GM11168 (cell line): ENCODE measurements around the gene EPB41L1.

Experiments
- in situ Hi-C: fragments of 300-500 bp; cut with MboI; formaldehyde crosslinking; loops from one replicate; pipeline ENCODE4 v1.12.0; 2022; ENCODE audit warnings: low sequenced_read_pairs; ENCODE audit not compliant: unreplicated experiment

EPB41L1 gene

GRCh38 chr20:36154700-36155628, at the start of gene EPB41L1:
Gene EPB41L1 (plus strand): TSS chr20:36154740. CDS start chr20:36173778, 19,038 bp downstream.
- in situ Hi-C loops, result no loop called here

GRCh38 chr20:36104856-36105255, 49.7 kb upstream of the EPB41L1 start:
- in situ Hi-C loops, result no loop called here

DNA sequence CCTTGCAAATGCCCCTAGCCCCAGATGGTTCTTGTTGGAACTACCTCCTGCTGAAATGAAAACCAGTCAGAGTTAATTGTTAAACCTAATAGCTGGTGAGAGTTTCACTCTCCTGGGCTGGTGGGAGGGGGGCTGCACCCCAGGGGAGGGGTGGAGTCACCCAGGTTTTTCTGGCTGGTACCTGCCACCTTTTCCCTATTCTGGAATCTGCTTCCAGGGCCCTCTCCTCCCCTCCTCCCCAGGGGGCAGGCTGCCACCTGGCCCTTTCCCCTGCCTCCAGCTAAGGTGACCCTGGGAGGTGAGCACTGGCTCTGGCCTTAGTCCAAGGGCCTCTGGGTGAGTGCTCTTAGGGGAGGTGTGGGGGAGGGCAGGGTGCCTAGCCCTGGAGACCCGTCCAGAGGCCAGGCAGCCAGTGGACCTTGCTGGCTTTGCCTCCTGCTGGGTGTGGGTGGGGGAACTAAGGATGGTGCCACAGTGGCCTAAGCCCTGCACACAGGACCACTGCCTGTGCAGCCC, 48.8 kb upstream of the EPB41L1 start:
- in situ Hi-C loops, result no loop called here

GRCh38 chr20:36106606-36107005, 47.9 kb upstream of the EPB41L1 start:
- in situ Hi-C loops, result no loop called here

DNA sequence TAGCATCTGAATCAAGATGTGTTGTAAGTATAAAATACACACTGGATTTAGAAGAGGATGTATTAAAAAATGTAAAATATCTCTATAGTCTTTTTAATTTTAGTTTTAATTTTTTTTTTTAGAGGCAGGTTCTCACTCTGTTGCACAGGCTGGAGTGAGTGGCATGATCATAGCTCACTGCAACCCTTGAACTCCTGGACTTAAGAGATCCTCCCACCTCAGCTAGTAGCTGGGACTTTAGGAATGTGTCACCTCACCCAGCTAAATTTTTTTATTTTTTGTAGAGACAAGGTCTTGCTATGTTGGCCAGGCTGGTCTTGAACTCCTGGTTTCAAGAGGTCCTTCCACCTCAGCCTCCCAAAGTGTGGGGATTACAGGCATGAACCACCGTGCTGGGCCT, 46.7 kb upstream of the EPB41L1 start:
- in situ Hi-C loops, result no loop called here

DNA sequence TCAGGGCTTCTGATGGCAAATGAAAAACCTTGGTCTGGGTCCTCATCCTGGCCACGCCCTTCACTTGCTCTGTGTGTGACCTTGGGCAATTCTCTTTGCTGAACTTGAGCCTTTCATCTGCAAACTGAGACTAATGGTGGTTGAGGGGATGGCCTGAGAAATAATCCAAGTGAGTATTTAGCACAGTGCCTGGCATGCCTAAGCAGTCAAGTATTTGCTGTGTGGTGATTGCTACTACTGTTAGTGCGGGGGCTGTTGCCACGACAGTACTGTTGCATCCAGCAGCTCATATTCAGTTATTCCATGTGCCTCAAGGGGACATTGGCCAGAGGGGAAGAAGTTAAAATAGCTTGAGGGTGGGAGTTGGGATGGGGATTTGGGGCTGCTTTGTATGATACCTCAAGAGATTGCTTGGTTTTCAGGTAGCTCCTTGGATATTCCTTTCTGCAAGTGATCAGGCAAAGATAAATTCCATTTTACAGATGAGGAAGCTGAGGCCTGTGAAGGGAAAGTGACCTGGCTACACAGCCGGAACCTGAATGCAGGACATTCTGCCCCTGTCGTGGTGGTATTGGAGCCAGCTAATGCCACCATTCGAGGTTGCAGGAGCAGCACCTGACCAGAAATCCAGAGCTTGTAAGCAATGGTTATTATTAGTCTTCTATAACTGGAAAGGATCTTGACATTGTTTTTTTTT, 45.1 kb upstream of the EPB41L1 start:
- in situ Hi-C loops, result no loop called here

GRCh38 chr20:36110994-36111393, 43.5 kb upstream of the EPB41L1 start:
- in situ Hi-C loops, result no loop called here

DNA sequence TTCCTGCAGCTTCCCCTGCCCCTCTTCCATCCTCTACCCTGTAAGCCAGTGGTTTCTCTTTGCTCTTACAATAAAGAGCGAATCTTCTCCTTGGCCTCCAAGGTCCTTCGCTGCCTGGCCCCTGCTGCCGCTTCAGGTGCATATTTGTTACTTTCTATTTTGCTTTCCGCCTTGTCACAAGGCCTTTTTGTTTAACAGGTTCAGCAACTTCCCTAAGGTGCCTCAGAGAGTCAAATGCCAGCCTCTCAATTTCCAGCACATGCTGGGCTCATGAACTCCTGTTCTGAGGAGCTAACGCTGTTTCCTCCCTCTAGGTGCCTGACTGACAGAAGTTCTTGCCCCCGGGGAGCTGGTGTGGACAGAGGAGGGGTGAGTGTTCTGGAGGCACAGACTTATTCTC, 42.4 kb upstream of the EPB41L1 start:
- in situ Hi-C loops, result no loop called here

DNA sequence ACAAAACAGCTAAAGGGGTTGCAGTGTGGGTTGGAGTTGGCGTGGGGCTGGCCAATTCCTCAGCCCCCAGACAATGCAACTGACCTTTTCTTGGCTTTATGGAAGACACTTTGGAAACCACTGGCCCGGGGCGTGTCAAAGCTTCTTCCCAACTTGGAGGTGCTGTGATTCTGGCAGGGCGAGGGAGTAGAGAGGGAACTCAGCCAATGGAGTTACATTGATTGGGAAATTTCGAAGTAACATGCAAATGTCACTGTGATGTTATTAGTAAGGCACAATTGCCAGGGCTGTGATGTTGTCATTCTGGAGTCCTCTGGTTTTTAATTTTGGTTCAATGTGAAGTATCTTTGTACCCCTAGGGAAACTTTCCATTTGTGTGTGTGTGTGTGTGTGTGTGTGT, 41.5 kb upstream of the EPB41L1 start:
- in situ Hi-C loops, result no loop called here

- in situ Hi-C loops, result no loop called here
Observed at GRCh38 chr20:36113566-36114250, 40.8 kb upstream of the EPB41L1 start.

GRCh38 chr20:36114707-36115106, 39.8 kb upstream of the EPB41L1 start:
- in situ Hi-C loops, result no loop called here

GRCh38 chr20:36115925-36116324, 38.6 kb upstream of the EPB41L1 start:
- in situ Hi-C loops, result no loop called here

DNA sequence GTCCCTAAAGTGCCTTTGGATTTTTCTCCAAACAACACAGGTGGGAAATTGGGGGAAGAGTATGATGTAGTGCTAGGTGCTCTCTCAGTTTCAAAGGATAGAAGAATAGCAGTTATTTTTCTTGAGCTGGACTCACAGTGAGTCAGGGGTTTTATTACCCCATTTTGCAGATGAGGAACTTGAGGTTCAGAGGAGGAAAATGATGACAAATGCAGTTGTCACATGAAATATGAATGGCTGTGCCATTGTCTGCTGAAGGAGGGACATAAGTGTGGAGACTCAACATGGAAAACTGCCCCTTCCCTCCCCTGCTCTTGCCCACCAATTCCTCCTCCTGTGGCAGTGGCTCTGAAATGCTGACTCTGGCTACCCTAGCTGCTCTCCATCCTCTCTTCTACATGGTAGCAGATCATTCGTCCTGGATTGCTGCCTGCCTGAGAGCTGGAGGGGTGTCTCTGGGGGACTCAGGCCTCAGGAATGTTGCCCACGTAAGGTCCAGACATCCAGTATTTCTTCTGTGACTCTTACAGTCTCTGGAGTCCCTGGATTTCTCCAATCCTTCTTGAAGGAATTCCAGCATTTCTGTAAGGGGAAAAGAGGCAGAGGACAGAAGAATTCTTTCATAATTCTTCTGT, 37.6 kb upstream of the EPB41L1 start:
- in situ Hi-C loops, result no loop called here

DNA sequence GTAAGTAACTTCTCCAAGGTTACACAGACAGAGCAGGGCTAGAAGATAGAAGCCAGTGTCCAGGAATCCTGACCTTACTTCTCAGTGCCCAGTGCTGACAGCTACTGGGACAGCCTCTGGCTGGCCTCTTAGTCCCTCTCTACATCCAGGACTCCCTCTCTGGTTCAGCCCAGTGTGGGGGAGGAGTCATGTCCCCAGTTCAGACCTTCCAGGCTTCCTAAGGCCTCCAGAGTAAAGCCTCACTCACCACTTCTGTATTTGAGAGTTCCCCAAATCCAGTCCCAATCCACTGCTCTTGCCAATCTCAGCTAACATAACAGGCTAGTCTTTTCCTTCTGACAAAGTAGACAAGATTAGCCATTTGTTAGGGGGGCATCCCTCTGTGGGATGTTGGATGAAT, 36.9 kb upstream of the EPB41L1 start:
- in situ Hi-C loops, result no loop called here

GRCh38 chr20:36118371-36118770, 36.2 kb upstream of the EPB41L1 start:
- in situ Hi-C loops, result no loop called here

GRCh38 chr20:36119537-36119936, 35.0 kb upstream of the EPB41L1 start:
- in situ Hi-C loops, result no loop called here

DNA sequence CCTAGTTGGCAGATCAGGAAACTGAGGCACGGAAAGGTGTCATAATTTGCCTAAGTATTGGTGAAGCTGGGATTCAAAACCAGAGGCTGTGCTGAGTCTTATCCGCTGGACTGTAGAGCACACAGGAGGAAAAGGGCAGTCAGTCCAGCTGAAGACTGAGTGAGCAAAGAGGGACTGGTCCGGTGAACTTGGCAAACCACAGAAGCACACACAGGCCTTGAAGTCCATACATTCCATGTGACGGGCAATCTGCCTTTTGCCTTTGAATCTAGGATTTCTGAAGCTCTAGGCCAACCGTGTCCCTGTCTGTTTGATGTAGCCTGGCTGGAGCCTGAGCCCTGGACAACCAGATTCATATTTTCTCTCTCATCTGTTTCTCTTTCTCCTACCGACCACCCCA, 34.3 kb upstream of the EPB41L1 start:
- in situ Hi-C loops, result no loop called here

GRCh38 chr20:36120991-36121390, 33.5 kb upstream of the EPB41L1 start:
- in situ Hi-C loops, result no loop called here

- in situ Hi-C loops, result no loop called here
Observed at GRCh38 chr20:36121981-36122930, 32.3 kb upstream of the EPB41L1 start.
